GM12892 (cell line): ENCODE measurements around the gene DPYSL4.

ENCODE experiments used
- DNase-seq: peaks from one replicate; pipeline ENCODE4 v3.0.0; 2011; ENCODE audit not compliant: insufficient read length
- FAIRE-seq: peaks from 2 replicates; lab custom pipeline; 2011; peaks lifted over from hg19 to GRCh38; lab: Jason Lieb, UNC
- POLR2A ChIP-seq: IDR thresholded peaks from 2 replicates; pipeline ENCODE4 v1.6.1; 2011; ENCODE audit warnings: low read depth, low read length, control low read depth
- POLR2AphosphoS5 ChIP-seq: IDR thresholded peaks from 2 replicates; pipeline ENCODE4 v1.6.1; 2011; ENCODE audit warnings: low read depth, low read length, control low read depth
- TAF1 ChIP-seq: IDR thresholded peaks from 2 replicates; pipeline ENCODE4 v1.6.1; 2011; ENCODE audit warnings: low read depth, mild to moderate bottlenecking, control low read depth, low read length, borderline replicate concordance

The DPYSL4 gene

DNA sequence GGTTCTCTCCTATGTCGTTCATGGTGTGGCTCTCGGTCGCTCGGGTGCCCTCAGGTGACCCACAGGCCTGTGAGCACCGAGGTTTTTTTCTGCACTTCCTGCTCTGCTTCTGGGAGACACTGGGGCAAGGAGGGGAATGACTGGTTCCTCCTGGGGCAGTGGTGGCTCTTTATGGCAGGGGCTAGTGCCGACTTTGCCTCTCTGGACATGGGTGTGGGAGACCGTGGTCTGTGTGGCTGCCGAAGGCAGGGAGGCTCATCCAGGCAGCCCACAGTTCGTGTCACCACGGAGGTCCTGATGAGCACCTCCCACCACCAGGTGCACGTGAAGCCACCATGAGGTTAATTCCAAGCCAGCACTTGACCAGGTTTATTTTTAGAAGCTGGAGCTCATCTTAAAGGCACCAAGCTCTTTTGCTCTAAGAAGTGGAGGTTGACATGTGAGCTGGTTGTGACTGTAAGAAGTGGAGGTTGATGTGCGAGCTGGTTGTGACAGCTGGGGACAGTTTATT lies 24.7 kb upstream of the DPYSL4 start:
- FAIRE-seq (no peak), DNase-seq (no peak)
- TF ChIP-seq POLR2A (no peak), TAF1 (no peak), POLR2AphosphoS5 (no peak)

DNA sequence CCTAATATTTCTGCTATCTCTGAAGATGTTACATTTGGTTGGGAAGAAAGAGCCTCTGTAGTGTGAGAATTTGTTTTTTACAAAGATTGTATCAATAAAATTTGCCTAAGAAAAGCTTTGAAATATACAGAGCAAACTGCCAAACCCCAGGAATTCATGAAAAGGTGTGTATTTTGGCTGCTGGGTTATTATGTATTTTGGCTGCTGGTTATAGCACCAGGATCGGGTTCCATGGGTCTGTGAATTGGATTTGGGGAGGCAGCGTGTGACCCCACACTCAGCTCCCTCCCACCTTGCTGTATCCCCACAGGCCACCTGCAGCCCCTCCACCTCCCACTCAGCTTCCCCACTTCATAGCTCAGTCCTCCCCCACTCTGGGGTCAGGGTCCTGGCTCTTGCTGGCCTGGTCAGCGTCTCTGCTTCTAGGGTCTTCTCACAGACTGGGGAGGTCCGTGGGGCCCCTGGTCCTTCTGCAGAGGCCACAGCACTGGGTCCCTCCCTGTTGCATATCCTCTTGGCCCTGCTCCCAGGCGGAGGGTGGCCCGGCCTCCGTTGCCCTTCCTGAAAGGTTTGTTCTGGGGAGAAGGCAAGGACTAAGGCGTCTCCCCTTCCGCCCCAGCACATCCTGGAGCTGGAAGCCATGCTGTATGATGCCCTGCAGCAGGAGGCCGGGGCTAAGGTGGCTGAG lies 24.0 kb upstream of the DPYSL4 start:
- DNase-seq = no peak
- no peak for FAIRE-seq
- no peak for TF ChIP-seq POLR2A
- no peak for TF ChIP-seq TAF1
- no peak for TF ChIP-seq POLR2AphosphoS5

- TF ChIP-seq TAF1 (no peak), POLR2AphosphoS5 (no peak), POLR2A (no peak)
- DNase-seq (no peak), FAIRE-seq (no peak)
Observed at GRCh38 chr10:132163278-132163765, 23.4 kb upstream of the DPYSL4 start.

- no peak for TF ChIP-seq POLR2AphosphoS5
- no peak for TF ChIP-seq POLR2A
- TF ChIP-seq TAF1 = no peak
- DNase-seq (no peak), FAIRE-seq (no peak)
Observed at GRCh38 chr10:132163826-132164515, 22.8 kb upstream of the DPYSL4 start.

DNA sequence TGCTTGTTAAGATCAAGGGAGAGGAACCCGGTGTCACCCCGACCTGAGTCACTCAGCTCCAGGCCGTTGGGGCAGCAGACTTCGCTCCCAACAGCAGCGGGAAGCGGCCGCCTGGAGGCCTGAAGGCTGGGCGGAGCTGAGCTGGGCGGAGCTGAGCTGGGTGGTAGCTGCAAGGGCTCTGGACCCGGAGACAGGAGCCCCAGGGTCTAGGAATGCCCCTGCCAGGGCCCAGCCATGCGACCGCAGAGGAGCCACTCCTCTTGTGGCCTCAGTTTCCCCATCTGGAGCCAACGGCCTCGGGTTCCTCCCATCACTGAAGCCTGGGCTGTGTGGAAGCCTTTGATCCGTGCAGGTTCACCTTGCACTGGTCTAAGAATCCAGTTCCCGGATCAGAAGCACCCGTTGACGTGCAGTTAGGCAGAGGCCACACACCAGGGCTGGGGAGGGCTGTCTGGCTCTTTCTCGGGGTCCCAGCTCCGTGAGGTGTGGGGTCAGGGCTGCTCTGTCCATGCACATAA lies 21.9 kb upstream of the DPYSL4 start:
- FAIRE-seq (no peak), DNase-seq (no peak)
- TF ChIP-seq POLR2A = no peak
- TF ChIP-seq POLR2AphosphoS5 = no peak
- TF ChIP-seq TAF1 = no peak

DNA sequence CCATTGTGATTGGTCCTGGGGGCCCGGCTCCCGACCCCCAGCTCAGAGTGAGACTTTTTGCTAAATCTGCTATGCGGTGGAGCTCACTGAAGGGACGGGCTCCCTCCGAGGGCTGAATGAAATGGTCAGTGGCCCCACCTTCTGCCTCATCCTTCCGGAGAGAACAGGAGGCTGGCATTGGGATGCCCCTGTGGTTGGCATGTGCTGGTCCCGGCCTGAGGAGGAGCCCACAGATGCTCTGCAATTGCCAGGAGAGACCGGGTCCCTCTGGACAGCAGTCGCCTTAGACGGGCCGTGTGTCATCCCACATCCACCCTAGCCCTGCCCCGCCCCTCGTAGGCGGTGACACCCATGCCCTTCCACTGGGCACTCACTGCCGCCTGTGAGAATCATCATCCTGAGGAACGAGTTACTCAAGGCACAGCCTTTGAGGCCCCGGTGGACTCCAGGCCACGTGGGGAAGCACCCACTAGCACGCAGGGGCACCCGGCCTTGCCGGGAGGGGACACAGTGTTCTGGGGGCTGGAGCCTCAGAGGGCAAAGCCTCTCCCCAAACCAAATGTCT lies 21.2 kb upstream of the DPYSL4 start:
- no peak for DNase-seq
- no peak for FAIRE-seq
- TF ChIP-seq POLR2AphosphoS5 = no peak

- DNase-seq (no peak), FAIRE-seq (no peak)
- TF ChIP-seq POLR2A = no peak
- TF ChIP-seq POLR2AphosphoS5 = no peak
- no peak for TF ChIP-seq TAF1
Observed at GRCh38 chr10:132166216-132166950, 20.4 kb upstream of the DPYSL4 start.

- no peak for DNase-seq
- TF ChIP-seq POLR2A (no peak), TAF1 (no peak), POLR2AphosphoS5 (no peak)
- no peak for FAIRE-seq
Observed at GRCh38 chr10:132167041-132167674, 19.6 kb upstream of the DPYSL4 start.

- TF ChIP-seq POLR2AphosphoS5 (no peak), TAF1 (no peak), POLR2A (no peak)
- DNase-seq (no peak), FAIRE-seq (no peak)
Observed at GRCh38 chr10:132167976-132168375, 18.8 kb upstream of the DPYSL4 start.

- DNase-seq (no peak), FAIRE-seq (no peak)
- TF ChIP-seq TAF1 = no peak
- no peak for TF ChIP-seq POLR2AphosphoS5
- no peak for TF ChIP-seq POLR2A
Observed at GRCh38 chr10:132168571-132169030, 18.1 kb upstream of the DPYSL4 start.

GRCh38 chr10:132169031-132169765 lies 17.6 kb upstream of the DPYSL4 start:
- no peak for DNase-seq
- no peak for TF ChIP-seq POLR2A
- no peak for FAIRE-seq
